NCI-H446 (cell line): ENCODE results near the gene ADAMTS13.
"Not testable (repeated sequence)": the region's sequence is repeated elsewhere in the genome, so short reads cannot be mapped to it uniquely, and the experiment has no call there.

Experiments used
- DNase-seq, 2 experiments: peaks; one replicate each; lab custom pipeline; 2025; lab: John Stamatoyannopoulos, UW

The ADAMTS13 gene

DNA sequence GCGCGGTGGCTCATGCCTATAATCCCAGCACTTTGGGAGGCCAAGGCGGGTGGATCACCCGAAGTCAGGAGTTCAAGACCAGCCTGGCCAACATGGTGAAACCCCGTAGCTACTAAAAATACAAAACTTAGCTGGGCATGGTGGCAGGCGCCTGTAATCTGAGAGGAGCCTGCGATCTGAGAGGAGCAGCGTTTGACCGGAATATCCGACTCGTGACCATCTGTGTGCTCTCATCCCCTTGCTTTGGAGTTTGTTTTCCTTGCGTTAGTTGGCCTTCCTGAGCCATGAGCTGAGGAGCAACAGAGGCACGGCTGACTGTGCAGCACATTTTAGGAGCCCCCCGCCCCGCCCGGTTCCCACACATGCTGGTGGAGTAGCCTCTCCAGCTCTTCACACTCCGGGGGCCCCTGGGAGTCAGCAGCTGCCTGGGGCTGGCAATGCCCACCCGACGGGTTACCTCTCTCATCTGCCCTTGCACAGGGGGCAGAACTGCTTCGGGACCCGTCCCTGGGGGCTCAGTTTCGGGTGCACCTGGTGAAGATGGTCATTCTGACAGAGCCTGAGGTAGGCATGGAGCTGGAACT is 3.0 kb downstream of the ADAMTS13 start:
- no peak for DNase-seq

DNA sequence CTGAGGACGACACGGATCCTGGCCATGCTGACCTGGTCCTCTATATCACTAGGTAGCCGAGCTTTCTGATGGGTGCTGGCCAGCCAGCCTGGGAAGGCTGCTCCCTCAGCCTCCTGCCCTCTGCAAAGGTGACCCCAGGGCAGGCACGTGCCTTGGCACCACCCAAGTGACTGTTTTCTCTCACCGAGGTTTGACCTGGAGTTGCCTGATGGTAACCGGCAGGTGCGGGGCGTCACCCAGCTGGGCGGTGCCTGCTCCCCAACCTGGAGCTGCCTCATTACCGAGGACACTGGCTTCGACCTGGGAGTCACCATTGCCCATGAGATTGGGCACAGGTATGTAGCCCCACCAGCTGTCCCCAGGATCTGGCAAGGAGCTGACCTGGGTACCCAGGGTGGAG is 3.8 kb downstream of the ADAMTS13 start:
- DNase-seq, result no peak

- DNase-seq, result no peak
These were observed 5.6 kb downstream of the ADAMTS13 start for GRCh38 chr9:133427658-133428348.

DNA sequence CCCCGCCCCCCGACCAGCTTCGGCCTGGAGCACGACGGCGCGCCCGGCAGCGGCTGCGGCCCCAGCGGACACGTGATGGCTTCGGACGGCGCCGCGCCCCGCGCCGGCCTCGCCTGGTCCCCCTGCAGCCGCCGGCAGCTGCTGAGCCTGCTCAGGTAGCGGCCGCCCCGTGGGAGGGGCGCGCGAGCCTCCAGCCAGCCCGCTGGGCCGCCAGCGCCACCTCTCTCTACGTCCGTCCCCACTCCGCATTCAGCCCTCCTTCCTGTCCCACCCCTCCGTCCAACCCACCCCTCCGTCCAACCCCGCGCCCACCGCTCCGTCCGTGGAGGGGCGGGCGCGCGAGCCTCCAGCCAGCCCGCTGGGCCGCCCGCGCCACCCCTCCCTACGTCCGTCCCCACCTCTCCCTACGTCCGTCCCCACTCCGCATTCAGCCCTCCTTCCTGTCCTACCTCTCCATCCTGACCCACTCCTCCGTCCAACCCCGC is 6.5 kb downstream of the ADAMTS13 start:
- no peak for DNase-seq

- no peak for DNase-seq
These were observed 7.0 kb downstream of the ADAMTS13 start for GRCh38 chr9:133429214-133429613.

- DNase-seq, result no peak
These were observed 7.5 kb downstream of the ADAMTS13 start for GRCh38 chr9:133429641-133430161.

GRCh38 chr9:133430244-133430643 is 8.1 kb downstream of the ADAMTS13 start:
- DNase-seq, result no peak

DNA sequence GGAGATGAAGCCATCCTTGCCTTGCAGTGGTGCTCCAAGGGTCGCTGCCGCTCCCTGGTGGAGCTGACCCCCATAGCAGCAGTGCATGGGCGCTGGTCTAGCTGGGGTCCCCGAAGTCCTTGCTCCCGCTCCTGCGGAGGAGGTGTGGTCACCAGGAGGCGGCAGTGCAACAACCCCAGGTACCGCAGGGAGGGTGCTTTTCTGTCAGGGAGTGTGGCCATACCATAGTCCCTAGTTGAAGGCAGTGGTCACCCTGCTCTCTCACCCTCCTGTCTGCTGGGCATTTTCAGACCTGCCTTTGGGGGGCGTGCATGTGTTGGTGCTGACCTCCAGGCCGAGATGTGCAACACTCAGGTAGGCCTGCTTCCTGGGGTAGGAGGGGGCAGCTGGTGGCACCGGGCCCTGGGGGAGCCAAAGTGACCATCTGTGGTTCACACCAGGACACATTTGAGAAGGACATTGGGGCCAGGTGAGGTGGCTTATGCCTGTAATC is 11.2 kb downstream of the ADAMTS13 start:
- DNase-seq, result no peak

- no peak for DNase-seq
These were observed 14.5 kb downstream of the ADAMTS13 start for GRCh38 chr9:133436681-133437080.

DNA sequence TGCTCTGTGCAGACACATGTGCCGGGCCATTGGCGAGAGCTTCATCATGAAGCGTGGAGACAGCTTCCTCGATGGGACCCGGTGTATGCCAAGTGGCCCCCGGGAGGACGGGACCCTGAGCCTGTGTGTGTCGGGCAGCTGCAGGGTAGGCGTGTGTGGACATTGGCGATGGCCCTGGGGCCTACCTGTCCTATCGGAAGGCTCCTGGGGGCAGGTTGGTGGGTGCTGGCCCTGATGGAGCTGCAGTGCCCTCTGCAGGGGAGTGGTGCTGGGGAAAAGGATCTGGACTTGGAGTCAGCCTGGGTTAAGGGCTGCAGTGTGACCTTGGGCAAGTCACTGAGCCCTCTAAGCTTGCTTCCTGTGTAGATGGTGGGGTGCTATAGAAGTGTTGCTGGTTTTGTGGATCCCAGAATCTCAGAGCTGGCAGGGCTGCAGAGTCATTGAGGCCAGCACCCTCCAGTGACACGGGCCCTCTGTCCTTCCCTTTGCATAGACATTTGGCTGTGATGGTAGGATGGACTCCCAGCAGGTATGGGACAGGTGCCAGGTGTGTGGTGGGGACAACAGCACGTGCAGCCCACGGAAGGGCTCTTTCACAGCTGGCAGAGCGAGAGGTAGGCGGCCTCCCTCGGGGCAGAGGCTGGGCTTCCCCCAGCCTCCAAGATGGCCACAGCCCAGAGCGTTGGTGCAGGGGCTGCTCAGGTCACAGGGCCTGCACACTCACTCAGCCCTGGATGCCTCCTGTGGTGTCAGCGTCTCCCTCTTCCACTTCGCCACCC is 15.8 kb downstream of the ADAMTS13 start:
- DNase-seq, result no peak

GRCh38 chr9:133439337-133439736 is 17.2 kb downstream of the ADAMTS13 start:
- DNase-seq, result no peak

DNA sequence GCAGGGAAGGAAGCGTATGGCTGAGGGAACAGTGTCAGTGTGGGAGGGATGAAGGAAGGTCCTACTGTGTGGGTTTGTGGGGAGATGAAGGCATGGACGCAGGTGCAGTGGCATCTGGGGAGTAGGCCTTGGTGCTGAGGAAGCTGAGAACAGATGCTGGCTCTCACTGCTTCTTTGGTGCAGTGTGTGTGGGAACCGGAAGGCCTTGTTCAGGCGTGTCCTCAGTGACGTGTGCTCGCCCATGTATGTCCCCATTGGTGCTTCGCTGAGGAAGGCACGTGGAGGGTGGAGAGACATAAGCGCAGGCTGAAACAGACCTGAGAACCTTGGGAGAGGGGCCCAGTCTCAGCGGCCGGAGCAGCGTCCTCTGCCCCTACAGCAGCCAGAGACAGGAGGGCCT is 18.7 kb downstream of the ADAMTS13 start:
- DNase-seq, result no peak

DNA sequence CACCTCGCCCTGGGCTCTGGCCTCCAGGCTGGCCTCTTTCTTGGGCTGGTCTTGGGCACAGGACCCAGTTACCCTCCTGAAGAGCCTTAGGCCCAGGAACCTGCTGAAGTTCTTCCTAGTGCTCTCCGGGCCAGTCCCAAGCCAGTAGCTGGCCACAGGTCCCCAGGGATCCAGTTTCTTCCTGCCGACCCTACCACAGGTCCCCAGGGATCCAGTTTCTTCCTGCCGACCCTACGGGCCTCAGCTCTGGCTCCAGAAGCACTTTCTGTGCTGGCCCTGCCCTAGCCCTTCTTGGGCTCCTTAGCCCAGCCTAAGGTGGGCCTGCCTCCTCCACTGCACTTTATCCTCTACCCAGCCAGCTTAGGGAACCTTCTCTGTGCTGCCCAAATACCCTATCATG is 19.4 kb downstream of the ADAMTS13 start:
- DNase-seq, result no peak

GRCh38 chr9:133443248-133443647 is 21.1 kb downstream of the ADAMTS13 start:
- DNase-seq, result no peak

GRCh38 chr9:133443982-133444381 is 21.8 kb downstream of the ADAMTS13 start:
- DNase-seq, result no peak

GRCh38 chr9:133445293-133445969 is 23.3 kb downstream of the ADAMTS13 start:
- DNase-seq, result no peak

- no peak for DNase-seq
These were observed 26.4 kb downstream of the ADAMTS13 start for GRCh38 chr9:133448487-133448972.

DNA sequence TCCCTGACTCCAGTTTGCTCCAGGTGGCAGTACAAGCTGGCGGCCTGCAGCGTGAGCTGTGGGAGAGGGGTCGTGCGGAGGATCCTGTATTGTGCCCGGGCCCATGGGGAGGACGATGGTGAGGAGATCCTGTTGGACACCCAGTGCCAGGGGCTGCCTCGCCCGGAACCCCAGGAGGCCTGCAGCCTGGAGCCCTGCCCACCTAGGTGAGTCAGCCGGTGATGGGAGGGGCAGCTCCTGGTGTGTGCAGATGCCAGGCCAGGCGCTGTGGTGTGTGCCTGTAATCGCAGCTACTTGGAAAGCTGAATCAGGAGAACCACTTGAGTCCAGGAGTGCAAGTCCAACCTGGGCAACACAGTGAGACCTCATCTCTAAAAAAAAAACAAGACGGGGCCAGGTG is 27.6 kb downstream of the ADAMTS13 start:
- DNase-seq, result no peak

GRCh38 chr9:133451865-133452264 is 29.7 kb downstream of the ADAMTS13 start:
- DNase-seq, result not testable (repeated sequence)

- no peak for DNase-seq
These were observed 30.4 kb downstream of the ADAMTS13 start for GRCh38 chr9:133452562-133452961.

DNA sequence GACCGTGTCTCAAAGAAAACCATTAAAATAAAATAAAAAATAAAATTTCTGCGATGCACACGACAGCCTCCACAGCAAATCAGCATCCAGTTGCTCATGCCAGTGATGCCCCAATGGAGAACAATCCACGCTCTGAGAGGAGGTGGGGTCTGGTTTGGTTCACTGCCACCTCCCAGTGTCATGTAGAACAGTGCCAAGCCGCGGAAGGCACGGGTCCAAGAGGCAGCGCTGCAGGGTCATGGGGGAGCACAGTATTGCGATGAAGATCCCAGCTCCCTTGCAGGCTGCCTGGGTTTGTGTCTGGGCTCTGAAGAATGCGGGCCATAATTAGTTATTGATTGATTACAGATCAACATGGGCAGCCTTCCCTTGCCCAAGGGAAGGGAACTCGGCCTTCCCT is 31.5 kb downstream of the ADAMTS13 start:
- peak in 1 of 2 experiments; percentile 23 for DNase-seq

- DNase-seq, result no peak
These were observed 32.2 kb downstream of the ADAMTS13 start for GRCh38 chr9:133454325-133454724.
